Tibial nerve (tissue), 4 donors: ENCODE measurements around the gene ADGRD1. TPM values are rescaled to one million over a fixed set of nuclear protein-coding genes. Genes with fewer than 3 reads are reported as not detected.
"Not testable (repeated sequence)": the region's sequence is repeated elsewhere in the genome, so short reads cannot be mapped to it uniquely, and the experiment has no call there.

ENCODE experiments used
- DNase-seq, 2 donors: peaks; one replicate each; pipeline ENCODE4 v3.0.0-alpha.2; 2019; ENCODE audit warnings: low spot score in 2 of 2
- H3K27ac ChIP-seq, 4 donors: fragments of 200-600 bp; sonication (generic) in 3 of 4; one replicate each; pipeline ENCODE4 v1.5.1; 2017 to 2019; ENCODE audit warnings: mild to moderate bottlenecking in 1 of 4
- H3K27me3 ChIP-seq, 2 donors: fragments of 200-600 bp; sonication (generic) in 1 of 2; one replicate each; pipeline versions ENCODE4 v1.5.1 to v1.6.0; 2017 to 2019
- H3K36me3 ChIP-seq, 3 donors: fragments of 200-600 bp; sonication (generic); one replicate each; pipeline ENCODE4 v1.5.1; 2018 to 2019
- H3K4me1 ChIP-seq, 4 donors: fragments of 200-600 bp; sonication (generic) in 3 of 4; one replicate each; pipeline ENCODE4 v1.5.1; 2017 to 2019
- H3K4me3 ChIP-seq, 4 donors: fragments of 200-600 bp; sonication (generic) in 3 of 4; one replicate each; pipeline ENCODE4 v1.5.1; 2017 to 2019; ENCODE audit warnings: mild to moderate bottlenecking in 1 of 4, moderate library complexity in 1 of 4
- H3K9me3 ChIP-seq, 4 donors: fragments of 200-600 bp; sonication (generic) in 3 of 4; one replicate each; pipeline ENCODE4 v1.5.1; 2017 to 2019
- CTCF ChIP-seq, 5 experiments: fragments of 200-600 bp in 3 of 5; fragments of 450-650 bp in 2 of 5; sonication (generic) in 3 of 5; IDR thresholded peaks; one replicate each; pipeline ENCODE4 v1.5.1; 2016 to 2019; ENCODE audit warnings: antibody characterized with exemption in 5 of 5, mild to moderate bottlenecking in 3 of 5, moderate library complexity in 2 of 5
- EP300 ChIP-seq, 2 donors: sonication (generic); formaldehyde crosslinking; IDR thresholded peaks; one replicate each; pipeline ENCODE4 v1.6.1; 2017; ENCODE audit warnings: antibody characterized with exemption in 2 of 2, mild to moderate bottlenecking in 1 of 2
- POLR2A ChIP-seq, 2 donors: fragments of 450-650 bp; IDR thresholded peaks; one replicate each; pipeline ENCODE4 v1.6.1; 2017; ENCODE audit warnings: antibody characterized with exemption in 2 of 2, mild to moderate bottlenecking in 2 of 2, moderate library complexity in 2 of 2
- WGBS, 2 donors: methylation state at CpG; one replicate each; pipeline ENCODE4 v1.1.5; 2018; 5-methylcytosine and 5-hydroxymethylcytosine counted together
- total RNA-seq, 4 donors: library from RNA; depleted of rRNA; stranded (reverse); fragments of >200 nt; gene quantifications; one replicate each; pipeline ENCODE4 v1.1.0, GENCODE V29; 2016

Gene ADGRD1
- total RNA-seq, 4 donors from 2014 or later, result 99.0 to 179 (median 125) TPM

- 87 to 92% methylated on average over 7 of the region's 7 CpGs for WGBS, 2 donors
- no peak overlapping the region for H3K27ac ChIP-seq
- no peaks in the 10 kb centered on the region for H3K27me3 ChIP-seq
- no peak overlapping the region for H3K4me3 ChIP-seq
- no peaks in the 10 kb centered on the region for H3K36me3 ChIP-seq
- no peak for DNase-seq
- no peaks in the 10 kb centered on the region for H3K9me3 ChIP-seq
- H3K4me1 ChIP-seq, result peaks cover 0 to 15% (median 3%) of the 10 kb centered on the region in 4 donors
- no peak for TF ChIP-seq CTCF (IDR thresholded peaks at IDR 0.05)
- TF ChIP-seq EP300 (IDR thresholded peaks at IDR 0.05), result no peak
- TF ChIP-seq POLR2A (IDR thresholded peaks at IDR 0.05), result no peak
Observed at GRCh38 chr12:131126662-131127173, 173.0 kb downstream of the ADGRD1 start.

- Histone ChIP-seq H3K9me3 (no peaks in the 10 kb centered on the region), H3K36me3 (no peaks in the 10 kb centered on the region), H3K27me3 (no peaks in the 10 kb centered on the region), H3K4me1 (peaks cover 0 to 32% (median 9%) of the 10 kb centered on the region in 4 donors), H3K4me3 (no peak overlapping the region), H3K27ac (peak overlapping the region in 1 of 4 donors; percentile 20)
- DNase-seq, result no peak
- TF ChIP-seq EP300 (IDR thresholded peaks at IDR 0.05) (no peak), POLR2A (IDR thresholded peaks at IDR 0.05) (no peak), CTCF (IDR thresholded peaks at IDR 0.05) (no peak)
- 98% methylated on average over 6 of the region's 6 CpGs for WGBS, 2 donors
Observed at GRCh38 chr12:131128556-131128955, 174.8 kb downstream of the ADGRD1 start.

- DNase-seq, H3K4me3 ChIP-seq, H3K9me3 ChIP-seq, H3K36me3 ChIP-seq, H3K27me3 ChIP-seq: not testable (repeated sequence)
- WGBS, 2 donors, result 89 to 91% methylated on average over 11 to 14 of the region's 20 CpGs
- Histone ChIP-seq H3K4me1 (peaks cover 0 to 32% (median 9%) of the 10 kb centered on the region in 4 donors), H3K27ac (peak overlapping the region in 1 of 4 donors; percentile 21)
Observed at GRCh38 chr12:131128966-131129619, 175.4 kb downstream of the ADGRD1 start.

GRCh38 chr12:131129839-131130238 lies 176.1 kb downstream of the ADGRD1 start:
- Histone ChIP-seq H3K27me3 (no peaks in the 10 kb centered on the region), H3K4me1 (peaks cover 0 to 32% (median 9%) of the 10 kb centered on the region in 4 donors), H3K9me3 (no peaks in the 10 kb centered on the region), H3K4me3 (no peak overlapping the region), H3K27ac (peak overlapping the region in 1 of 4 donors; percentile 21), H3K36me3 (peaks cover 0 to under 1% (median 0%) of the 10 kb centered on the region in 3 donors)
- 67 to 76% methylated on average over 10 to 11 of the region's 11 CpGs for WGBS, 2 donors
- TF ChIP-seq POLR2A (IDR thresholded peaks at IDR 0.05) (no peak), EP300 (IDR thresholded peaks at IDR 0.05) (no peak), CTCF (IDR thresholded peaks at IDR 0.05) (no peak)
- no peak for DNase-seq

GRCh38 chr12:131130311-131130911 lies 176.7 kb downstream of the ADGRD1 start:
- H3K4me3 ChIP-seq, result no peak overlapping the region
- H3K4me1 ChIP-seq, result peaks cover 0 to 32% (median 9%) of the 10 kb centered on the region in 4 donors
- DNase-seq, result no peak
- H3K27me3 ChIP-seq, result no peaks in the 10 kb centered on the region
- TF ChIP-seq EP300 (IDR thresholded peaks at IDR 0.05) (no peak), CTCF (IDR thresholded peaks at IDR 0.05) (no peak), POLR2A (IDR thresholded peaks at IDR 0.05) (no peak)
- H3K36me3 ChIP-seq, result peaks cover 0 to 6% (median 0%) of the 10 kb centered on the region in 3 donors
- no peaks in the 10 kb centered on the region for H3K9me3 ChIP-seq
- 84 to 90% methylated on average over 26 to 29 of the region's 30 CpGs for WGBS, 2 donors
- H3K27ac ChIP-seq, result peak overlapping the region in 1 of 4 donors; percentile 85
